Choroid plexus epithelial cell (primary cell): Measurements from ENCODE around the gene LRRC73.
"Not testable (repeated sequence)": the region's sequence is repeated elsewhere in the genome, so short reads cannot be mapped to it uniquely, and the experiment has no call there.

Source experiments
- DNase-seq: peaks from one replicate; pipeline ENCODE4 v3.0.0-alpha.2; 2010; ENCODE audit warnings: low read depth
- H3K4me3 ChIP-seq: 2 replicates; pipeline ENCODE4 v1.5.1; 2011; ENCODE audit warnings: low read depth, mild to moderate bottlenecking, control low read depth, low read length, moderate library complexity
- CTCF ChIP-seq: conservative IDR thresholded peaks from 2 replicates; pipeline ENCODE4 v1.5.1; 2011; ENCODE audit warnings: low read depth, mild to moderate bottlenecking, control low read depth, inconsistent platforms, low read length, moderate library complexity

LRRC73 gene

GRCh38 chr6:43460032-43460431 lies 50.1 kb downstream of the LRRC73 start:
- no peak overlapping the region for H3K4me3 ChIP-seq
- no peak for TF ChIP-seq CTCF
- no peak for DNase-seq

- DNase-seq = no peak
- TF ChIP-seq CTCF = no peak
- H3K4me3 ChIP-seq = no peak overlapping the region
These were observed 50.6 kb downstream of the LRRC73 start for GRCh38 chr6:43459535-43459934.

- H3K4me3 ChIP-seq, DNase-seq: not testable (repeated sequence)
These were observed 52.0 kb downstream of the LRRC73 start for GRCh38 chr6:43458154-43458553.

- peak; percentile 20 for TF ChIP-seq CTCF
- no peak overlapping the region for H3K4me3 ChIP-seq
- DNase-seq = no peak
These were observed 52.5 kb downstream of the LRRC73 start for GRCh38 chr6:43457643-43458042.
